ENCODE measurements around the gene GPR107. TPM values are rescaled to one million over a fixed set of nuclear protein-coding genes. Genes with fewer than 3 reads are reported as not detected.
A peak's percentile ranks its signal among the peaks of the same experiment; 100 is the strongest.

Gene GPR107
- total and polyA plus RNA-seq, 2 donors (not counting 1 experiment from before 2014, with no cell fraction given), result 10.4 to 28.1 TPM

DNA sequence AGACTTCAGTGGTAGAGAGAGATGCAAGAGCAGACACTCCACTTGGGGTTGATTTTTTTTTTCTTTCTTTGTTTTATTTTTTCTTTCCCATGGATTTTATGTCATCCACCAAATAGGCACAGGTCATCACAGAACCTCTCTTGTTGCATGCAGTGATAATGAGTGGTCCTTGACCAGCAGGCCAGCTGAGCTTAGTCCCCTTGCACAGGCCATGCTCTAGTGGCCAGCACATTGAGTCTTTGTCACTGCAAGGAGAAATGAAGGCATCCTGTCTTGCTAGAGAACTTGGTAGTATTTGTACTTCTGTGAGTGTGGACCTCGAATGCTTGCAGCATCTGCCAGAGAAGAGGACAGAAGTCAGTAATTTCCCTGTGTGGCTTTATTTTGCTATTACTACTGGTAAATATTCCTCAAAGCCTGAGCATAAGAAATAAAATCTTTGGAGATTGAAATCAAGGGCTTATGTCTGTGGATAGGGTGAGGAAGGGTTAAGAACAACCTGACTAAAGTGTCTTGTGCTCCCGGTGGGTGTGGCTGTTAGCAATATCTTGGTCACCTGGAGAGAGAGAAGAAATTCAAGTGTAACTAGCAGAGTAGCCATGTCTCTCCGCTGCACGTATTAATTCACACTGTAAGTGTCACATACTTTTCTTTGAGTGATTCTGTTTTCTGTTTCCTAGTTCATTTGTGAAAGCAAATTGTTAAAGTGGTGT, 73.2 kb downstream of the GPR107 start:
- H3K27ac Mint-ChIP-seq, result peak overlapping the region; percentile 60
- H3K9me3 Mint-ChIP-seq (ENCODE audit: insufficient read depth), result no peaks in the 10 kb centered on the region
- Histone ChIP-seq H3K36me3 (replicated peaks in 1 of 2; ENCODE audit: control extremely low read depth in 1 of 2, control insufficient read depth in 1 of 2, extremely low read depth in 1 of 2, insufficient read depth in 2 of 2, low read length in 1 of 2) (peaks cover 0 to 15% of the 10 kb centered on the region in 2 experiments), H3K4me2 (replicated peaks; ENCODE audit: low read depth, low read length, poor library complexity, severe bottlenecking) (no peak overlapping the region), H2AFZ (ENCODE audit: insufficient read depth, low read depth, low read length, poor library complexity, severe bottlenecking) (no peak overlapping the region), H3K27ac (ENCODE audit: low read length in 2 of 2) (peak overlapping the region in 1 of 2 donors; percentile 35), H3K27me3 (replicated peaks in 1 of 4; ENCODE audit: control extremely low read depth in 1 of 4, control insufficient read depth in 3 of 4, insufficient read depth in 4 of 4, low read length in 3 of 4) (no peaks in the 10 kb centered on the region), H3K9me3 (ENCODE audit: control extremely low read depth in 1 of 3, control insufficient read depth in 2 of 3, insufficient read depth in 1 of 3, low read length in 2 of 3) (no peaks in the 10 kb centered on the region), H3K9ac (ENCODE audit: low read length) (no peak overlapping the region), H3K4me1 (ENCODE audit: control insufficient read depth in 2 of 2, insufficient read depth in 2 of 2, low read length in 2 of 2) (peaks cover 37 to 39% of the 10 kb centered on the region in 2 donors), H3K79me2 (ENCODE audit: control insufficient read depth, insufficient read depth, low read length) (no peaks in the 10 kb centered on the region), H4K20me1 (ENCODE audit: control insufficient read depth, insufficient read depth, low read length, poor library complexity, severe bottlenecking) (no peaks in the 10 kb centered on the region), H3K4me3 (ENCODE audit: control extremely low read depth in 1 of 5, extremely low read depth in 1 of 5, insufficient read depth in 1 of 5, low read depth in 2 of 5, low read length in 4 of 5) (no peak overlapping the region)
- intact Hi-C loops (cut with micrococcal nuclease), result no loop called here
- CTCF ChIA-PET, result interaction anchor here (1.1 to 2.4 kb wide), 2 partner anchors 14 to 20 kb away, joined by 3 to 34 read pairs; no protein-coding TSS in a partner anchor
- no peak for DNase-seq
- ATAC-seq (ENCODE audit: low read depth), result no peak
- WGBS (ENCODE audit: insufficient coverage), result no CpG with 5 or more reads among the region's 4 CpGs
- H3K27me3 Mint-ChIP-seq, result no peaks in the 10 kb centered on the region
- TF ChIP-seq, protein P1, sequence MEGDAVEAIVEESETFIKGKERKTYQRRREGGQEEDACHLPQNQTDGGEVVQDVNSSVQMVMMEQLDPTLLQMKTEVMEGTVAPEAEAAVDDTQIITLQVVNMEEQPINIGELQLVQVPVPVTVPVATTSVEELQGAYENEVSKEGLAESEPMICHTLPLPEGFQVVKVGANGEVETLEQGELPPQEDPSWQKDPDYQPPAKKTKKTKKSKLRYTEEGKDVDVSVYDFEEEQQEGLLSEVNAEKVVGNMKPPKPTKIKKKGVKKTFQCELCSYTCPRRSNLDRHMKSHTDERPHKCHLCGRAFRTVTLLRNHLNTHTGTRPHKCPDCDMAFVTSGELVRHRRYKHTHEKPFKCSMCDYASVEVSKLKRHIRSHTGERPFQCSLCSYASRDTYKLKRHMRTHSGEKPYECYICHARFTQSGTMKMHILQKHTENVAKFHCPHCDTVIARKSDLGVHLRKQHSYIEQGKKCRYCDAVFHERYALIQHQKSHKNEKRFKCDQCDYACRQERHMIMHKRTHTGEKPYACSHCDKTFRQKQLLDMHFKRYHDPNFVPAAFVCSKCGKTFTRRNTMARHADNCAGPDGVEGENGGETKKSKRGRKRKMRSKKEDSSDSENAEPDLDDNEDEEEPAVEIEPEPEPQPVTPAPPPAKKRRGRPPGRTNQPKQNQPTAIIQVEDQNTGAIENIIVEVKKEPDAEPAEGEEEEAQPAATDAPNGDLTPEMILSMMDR (IDR thresholded peaks at IDR 0.05), result no peak
- TF ChIP-seq EZH2 (IDR thresholded peaks at IDR 0.05; ENCODE audit: borderline replicate concordance, insufficient read depth, low read depth, low read length, poor library complexity, severe bottlenecking), result no peak
- POLR2A ChIA-PET, result no interaction called here
- H3K4me3 Mint-ChIP-seq, result peak overlapping the region; percentile 2
- H3K4me1 Mint-ChIP-seq, result peaks cover 49% of the 10 kb centered on the region

DNA sequence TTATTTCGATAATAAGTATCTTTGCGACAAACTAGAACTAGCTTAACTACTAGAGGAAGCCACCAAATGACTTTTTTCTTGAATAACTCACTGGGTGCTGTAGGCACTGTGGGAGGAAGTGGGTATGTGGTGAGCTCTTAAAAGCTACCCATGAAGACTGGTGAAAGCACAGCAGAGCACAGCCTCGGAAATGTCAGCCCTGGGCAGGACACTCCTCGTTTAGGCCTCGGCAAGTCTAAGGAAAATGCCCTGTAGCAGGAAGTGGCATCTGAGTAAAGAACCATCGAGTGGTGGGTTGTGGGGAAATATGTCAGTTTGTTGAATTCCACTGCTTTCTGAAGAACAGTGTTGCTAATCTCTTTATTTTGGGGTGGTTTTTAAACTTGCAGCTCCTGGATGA, 74.5 kb downstream of the GPR107 start:
- WGBS (ENCODE audit: insufficient coverage), result 0% methylated on average over 4 of the region's 6 CpGs
- Histone ChIP-seq H3K4me1 (ENCODE audit: control insufficient read depth in 2 of 2, insufficient read depth in 2 of 2, low read length in 2 of 2) (peaks cover 32 to 37% of the 10 kb centered on the region in 2 donors), H3K4me2 (replicated peaks; ENCODE audit: low read depth, low read length, poor library complexity, severe bottlenecking) (peak overlapping the region; percentile 73), H3K27ac (ENCODE audit: low read length in 2 of 2) (peak overlapping the region; percentile 81 to 96), H3K79me2 (ENCODE audit: control insufficient read depth, insufficient read depth, low read length) (no peaks in the 10 kb centered on the region), H3K4me3 (ENCODE audit: control extremely low read depth in 1 of 5, extremely low read depth in 1 of 5, insufficient read depth in 1 of 5, low read depth in 2 of 5, low read length in 4 of 5) (peak overlapping the region in 4 of 5 experiments; percentile 6 to 41 (median 30)), H3K9me3 (ENCODE audit: control extremely low read depth in 1 of 3, control insufficient read depth in 2 of 3, insufficient read depth in 1 of 3, low read length in 2 of 3) (no peaks in the 10 kb centered on the region), H4K20me1 (ENCODE audit: control insufficient read depth, insufficient read depth, low read length, poor library complexity, severe bottlenecking) (no peaks in the 10 kb centered on the region), H2AFZ (ENCODE audit: insufficient read depth, low read depth, low read length, poor library complexity, severe bottlenecking) (peak overlapping the region; percentile 55), H3K27me3 (replicated peaks in 1 of 4; ENCODE audit: control extremely low read depth in 1 of 4, control insufficient read depth in 3 of 4, insufficient read depth in 4 of 4, low read length in 3 of 4) (no peaks in the 10 kb centered on the region), H3K36me3 (replicated peaks in 1 of 2; ENCODE audit: control extremely low read depth in 1 of 2, control insufficient read depth in 1 of 2, extremely low read depth in 1 of 2, insufficient read depth in 2 of 2, low read length in 1 of 2) (peaks cover 0 to 15% of the 10 kb centered on the region in 2 experiments), H3K9ac (ENCODE audit: low read length) (peak overlapping the region; percentile 53)
- Mint-ChIP-seq H3K27ac (peak overlapping the region; percentile 97), H3K4me1 (peaks cover 41% of the 10 kb centered on the region), H3K9me3 (ENCODE audit: insufficient read depth) (no peaks in the 10 kb centered on the region), H3K4me3 (peak overlapping the region; percentile 82), H3K27me3 (no peaks in the 10 kb centered on the region)
- DNase-seq, result peak; percentile 68
- TF ChIP-seq EZH2 (IDR thresholded peaks at IDR 0.05; ENCODE audit: borderline replicate concordance, insufficient read depth, low read depth, low read length, poor library complexity, severe bottlenecking), result no peak
- TF ChIP-seq, protein P1 (IDR thresholded peaks at IDR 0.05), result no peak
- intact Hi-C loops (cut with micrococcal nuclease), result loop anchor here (1.0 to 2.0 kb wide), 2 partner anchors 21 to 108 kb away; no protein-coding TSS in a partner anchor
- peak; percentile 78 for ATAC-seq (ENCODE audit: low read depth)
- CTCF ChIA-PET, result interaction anchor here (0.6 to 2.4 kb wide), 6 partner anchors 21 to 988 kb away, joined by 3 to 34 read pairs (median 4); no protein-coding TSS in a partner anchor
- POLR2A ChIA-PET, result interaction anchor here (0.8 to 1.2 kb wide), 2 partner anchors 17 to 108 kb away, joined by 3 to 5 read pairs; no protein-coding TSS in a partner anchor
